COR-L47 (cell line): Measurements from ENCODE around the gene ILRUN.
A peak's percentile ranks its signal among the peaks of the same experiment; 100 is the strongest.
"Not testable (repeated sequence)": the region's sequence is repeated elsewhere in the genome, so short reads cannot be mapped to it uniquely, and the experiment has no call there.

Source experiments
- DNase-seq: peaks from one replicate; lab custom pipeline; 2025; lab: John Stamatoyannopoulos, UW

ILRUN gene

DNA sequence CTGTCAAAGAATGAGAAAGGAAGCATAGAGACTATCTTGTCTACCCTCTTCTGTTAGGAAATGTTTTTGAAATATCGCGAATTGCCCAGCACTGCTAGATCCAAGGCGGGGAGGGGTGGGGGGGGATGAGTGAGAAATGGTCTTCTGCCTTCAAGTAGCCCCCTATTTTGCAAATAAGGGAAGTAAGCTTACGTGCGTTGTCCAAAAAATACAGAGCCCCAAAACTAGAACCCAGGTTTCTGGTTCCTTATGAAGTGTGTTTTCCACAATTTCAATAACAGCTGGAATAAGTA, 923 bp upstream of the ILRUN start:
- DNase-seq = no peak

DNA sequence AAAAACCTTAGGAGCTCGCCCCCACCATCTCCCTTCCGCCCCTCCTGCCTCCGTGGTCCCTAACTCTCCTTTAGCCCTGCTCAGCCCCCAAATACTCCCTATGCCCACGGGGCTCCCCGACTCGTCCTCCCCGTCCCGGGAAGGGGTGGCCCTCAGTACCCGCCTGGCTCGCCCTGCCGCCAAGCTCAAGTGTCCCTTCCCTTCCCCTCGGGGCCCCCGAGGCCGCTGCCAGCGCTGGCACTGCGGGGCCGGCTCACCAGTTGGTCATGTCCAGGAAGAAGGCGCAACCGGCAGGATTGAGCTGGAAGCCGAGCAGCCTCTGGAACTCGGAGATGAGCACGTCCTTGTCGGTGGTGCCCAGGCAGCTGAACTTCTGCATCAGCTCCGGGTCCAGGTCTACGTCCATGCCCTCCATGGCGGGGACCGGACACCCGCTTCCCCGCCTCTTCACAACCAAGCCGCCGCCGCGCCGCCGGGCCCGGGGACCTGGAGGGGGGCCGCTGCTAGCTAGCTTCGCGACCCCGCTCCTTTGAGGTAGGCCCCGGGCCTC, 303 bp downstream of the ILRUN start:
- DNase-seq = peak; percentile 31

DNA sequence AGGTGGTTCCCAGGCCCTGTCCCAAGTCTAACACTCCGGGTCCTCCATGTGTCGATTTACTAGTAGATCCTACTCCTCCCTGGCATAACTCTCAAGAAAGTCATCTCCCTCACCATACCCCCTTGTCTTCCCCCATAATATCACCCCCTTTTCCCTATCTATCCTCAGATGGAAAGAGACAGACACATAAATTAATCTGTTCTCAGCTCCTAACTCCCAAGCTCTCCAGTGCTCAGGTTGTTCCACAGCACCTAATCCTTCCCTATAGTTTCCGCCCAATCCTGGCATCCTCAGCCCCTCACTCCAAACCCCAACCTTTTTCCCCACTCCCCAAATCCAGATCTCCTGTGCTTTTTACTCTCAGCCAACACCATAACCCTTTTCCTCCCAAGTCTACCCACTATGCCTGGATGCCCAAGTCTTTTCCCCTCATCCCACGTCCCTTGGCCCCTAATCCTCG, 808 bp downstream of the ILRUN start:
- DNase-seq = no peak

DNA sequence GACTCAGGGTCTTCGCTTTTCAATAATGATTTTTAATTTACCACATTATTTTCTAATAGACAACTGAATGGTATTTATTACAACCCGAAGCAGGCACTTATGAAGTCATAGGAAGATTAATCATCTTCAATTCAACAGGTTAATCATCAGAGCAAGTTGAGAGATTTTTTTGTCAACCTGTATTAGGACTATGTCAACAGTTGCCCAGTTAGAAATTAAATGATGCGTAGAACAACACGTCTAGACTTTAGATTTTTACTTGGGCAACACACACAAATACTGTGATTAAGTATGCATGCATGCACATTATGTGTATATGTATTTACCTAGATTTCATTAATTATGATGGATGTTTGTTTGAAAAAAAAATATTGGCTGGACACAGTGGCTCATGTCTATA, 4.3 kb downstream of the ILRUN start:
- DNase-seq = no peak

DNA sequence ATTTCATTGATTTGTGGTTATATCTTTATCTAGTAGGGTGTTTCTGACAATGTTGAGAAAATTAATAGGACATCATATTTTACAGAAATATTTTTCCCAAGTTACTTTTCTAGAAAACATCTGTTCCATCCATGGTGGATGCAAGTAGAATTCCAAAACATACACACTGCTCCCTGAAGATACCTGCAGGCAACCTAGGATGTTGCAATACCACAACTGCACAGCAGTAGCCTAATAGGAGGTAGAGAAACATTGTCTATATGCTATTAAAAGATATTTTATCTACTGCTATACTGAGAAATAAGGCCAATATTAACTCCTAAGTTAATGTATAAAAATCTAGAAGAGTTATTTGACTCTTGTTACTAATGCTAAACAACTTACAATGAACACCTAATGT, 6.8 kb downstream of the ILRUN start:
- DNase-seq = no peak

DNA sequence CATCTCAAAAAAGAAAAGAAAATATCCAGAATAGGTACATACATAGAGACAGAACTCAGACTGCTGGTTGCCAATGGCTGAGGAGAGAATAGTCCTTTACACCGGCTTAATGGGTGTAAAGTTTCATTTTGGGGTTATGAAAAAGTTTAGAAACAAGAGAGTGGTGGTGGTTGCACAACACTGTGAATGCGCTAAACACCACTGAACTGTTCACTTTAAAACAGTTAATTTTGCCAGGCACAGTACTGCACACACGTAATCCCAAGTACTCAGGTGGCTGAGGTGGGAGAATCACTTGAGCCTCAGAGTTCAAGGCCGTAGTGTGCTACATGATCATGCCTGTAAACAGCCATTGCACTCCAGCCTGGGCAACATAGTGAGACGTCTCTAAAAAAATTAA, 7.6 kb downstream of the ILRUN start:
- DNase-seq = no peak

DNA sequence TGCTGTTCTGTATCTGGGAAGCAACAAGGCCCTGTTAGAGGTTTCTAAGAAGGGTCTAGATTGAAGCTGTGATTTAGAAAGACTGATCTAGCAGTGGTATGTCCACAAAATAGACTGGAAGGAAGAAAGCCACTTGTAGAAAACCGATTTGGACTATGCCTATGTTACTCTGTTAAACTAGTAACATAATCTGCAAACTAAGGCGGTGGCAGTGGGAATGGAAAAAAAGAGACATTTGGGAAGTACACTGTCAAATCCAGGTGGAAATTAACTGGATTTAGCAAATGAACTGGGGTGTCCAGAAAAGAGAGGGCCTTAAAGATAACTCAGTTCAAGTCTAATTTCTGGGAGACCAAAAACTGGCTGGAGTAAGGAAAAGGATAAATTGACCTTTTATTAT, 11.6 kb downstream of the ILRUN start:
- no peak for DNase-seq

DNA sequence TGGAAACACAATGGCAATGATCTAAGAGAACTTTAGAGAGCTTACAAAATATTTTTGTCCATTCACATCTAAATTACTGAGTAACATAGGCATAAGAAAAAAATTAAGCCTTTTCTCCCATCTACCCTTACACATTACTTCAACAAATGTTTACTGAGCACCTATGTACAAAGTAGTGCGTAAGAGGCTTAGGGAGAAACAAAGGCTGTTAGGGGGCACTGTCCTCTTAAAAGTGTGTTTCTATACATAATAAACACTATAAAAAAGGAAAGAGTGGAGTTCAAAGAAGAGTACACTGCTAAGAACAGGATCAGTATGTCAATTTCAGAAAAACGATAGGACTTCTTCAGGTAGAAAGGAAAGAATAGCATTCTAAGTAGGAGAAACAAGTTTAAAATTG, 12.2 kb downstream of the ILRUN start:
- DNase-seq = no peak

DNA sequence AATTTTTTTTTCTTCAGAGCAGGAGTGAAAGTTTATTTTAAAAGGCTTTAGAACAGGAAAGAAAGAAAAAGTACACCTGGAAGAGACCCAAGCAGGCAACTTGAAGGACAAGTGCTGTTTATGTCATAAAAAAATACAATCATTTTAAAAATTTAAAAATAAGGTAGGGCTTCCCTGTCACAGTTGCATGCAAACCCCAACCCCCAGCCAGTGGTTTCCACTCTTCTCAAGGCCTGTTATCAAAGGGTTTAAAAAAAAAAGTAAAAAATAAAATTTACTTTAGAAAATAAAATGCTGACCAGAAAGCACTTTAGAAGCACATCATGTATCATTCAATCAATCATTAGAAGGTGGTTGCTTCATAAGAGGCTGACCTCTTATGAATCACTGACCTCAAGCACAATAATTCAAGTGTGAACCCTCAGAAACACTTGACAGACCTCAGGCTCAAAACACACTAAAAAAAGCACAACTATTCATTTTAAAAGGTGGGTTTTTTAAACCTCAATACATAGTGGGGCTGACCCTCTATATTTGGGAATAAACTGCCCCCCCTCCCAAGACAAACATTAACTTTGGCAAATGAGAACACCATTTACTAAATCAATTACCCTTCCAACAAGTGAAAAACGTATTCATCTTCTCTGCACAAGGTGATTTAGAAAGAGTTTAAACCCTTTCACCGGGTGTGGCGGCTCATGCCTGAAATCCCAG, 15.6 kb downstream of the ILRUN start:
- DNase-seq = no peak

DNA sequence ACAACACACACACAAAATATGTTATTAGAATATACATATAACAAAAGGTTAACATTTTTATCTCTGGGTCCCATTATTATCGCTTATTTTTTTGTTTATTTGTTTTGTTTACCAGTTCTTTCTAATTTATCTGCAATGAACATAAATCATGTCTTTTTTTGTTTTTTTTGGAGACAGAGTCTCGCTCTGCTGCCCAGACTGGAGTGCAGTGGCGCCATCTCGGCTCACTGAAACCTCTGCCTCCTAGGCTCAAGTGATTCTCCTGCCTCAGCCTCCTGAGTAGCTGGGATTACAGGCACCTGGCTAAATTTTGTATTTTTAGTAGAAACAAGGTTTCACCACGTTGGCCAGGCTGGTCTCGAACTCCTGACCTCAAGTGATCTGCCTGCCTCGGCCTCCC, 16.3 kb downstream of the ILRUN start:
- not testable (repeated sequence) for DNase-seq

DNA sequence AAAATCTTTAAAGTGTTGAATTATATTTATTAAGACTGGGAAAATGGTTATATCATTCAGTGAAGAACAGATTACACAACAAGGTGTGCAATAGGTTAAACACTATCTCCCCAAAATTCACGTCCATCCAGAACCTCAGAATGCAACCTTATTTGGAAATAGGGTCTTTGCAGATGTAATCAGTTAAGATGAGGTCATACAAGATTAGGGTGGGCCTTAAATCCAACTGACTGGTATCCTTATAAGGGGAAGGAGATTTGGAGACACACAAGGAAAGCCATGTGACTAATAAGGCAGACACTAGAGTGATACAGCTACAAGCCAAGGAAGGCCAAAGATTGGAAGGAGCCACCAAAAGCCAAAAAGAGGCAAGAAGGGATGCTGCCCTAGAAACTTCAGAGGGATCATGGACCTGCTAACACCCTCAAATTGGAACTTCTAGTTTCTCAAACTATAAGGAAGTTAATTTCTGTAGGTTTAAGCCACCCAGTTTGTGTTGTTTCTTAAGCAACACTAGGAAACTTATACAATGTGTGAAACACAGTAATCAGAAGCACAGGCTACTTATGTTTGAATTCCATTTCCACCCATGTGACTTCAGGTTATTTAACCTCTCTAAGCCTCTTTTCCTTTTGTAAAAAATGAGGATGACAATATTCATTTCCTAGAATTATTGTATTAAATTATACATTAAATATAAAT, 16.9 kb downstream of the ILRUN start:
- no peak for DNase-seq

DNA sequence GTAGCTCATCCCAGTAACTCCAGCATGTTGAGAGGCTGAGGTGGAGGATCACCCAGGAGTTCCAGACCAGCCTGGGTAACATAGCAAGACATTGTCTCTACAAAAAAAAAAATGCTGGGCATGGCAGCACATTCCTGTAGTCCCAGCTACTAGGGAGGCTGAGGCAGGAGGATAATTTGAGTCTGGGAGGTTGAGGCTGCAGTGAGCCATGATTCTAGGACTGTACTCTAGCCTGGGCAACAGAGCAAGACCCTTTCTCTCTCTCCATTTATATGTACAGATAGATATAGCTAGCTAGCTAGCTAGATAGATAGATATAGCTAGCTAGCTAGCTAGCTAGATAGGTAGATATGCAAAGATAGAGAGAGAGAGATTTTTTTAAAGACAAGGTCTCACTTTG, 20.4 kb downstream of the ILRUN start:
- DNase-seq = no peak

DNA sequence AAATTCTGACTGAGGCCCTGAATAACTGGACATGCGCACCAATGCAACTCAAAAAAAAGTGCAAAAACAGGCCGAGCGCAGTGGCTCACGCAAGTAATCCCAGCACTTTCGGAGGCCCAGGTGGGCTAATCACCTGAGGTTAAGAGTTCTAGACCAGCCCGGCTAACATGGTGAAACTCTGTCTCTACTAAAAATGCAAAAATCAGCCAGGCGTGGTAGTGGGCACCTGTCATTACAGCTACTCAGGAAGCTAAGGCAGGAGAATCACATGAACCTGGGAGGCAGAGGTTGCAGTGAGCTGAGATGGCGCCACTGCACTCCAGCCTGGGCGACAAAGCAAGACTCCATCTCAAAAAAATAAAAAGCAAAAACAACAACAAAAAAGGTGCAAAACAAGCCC, 21.6 kb downstream of the ILRUN start:
- not testable (repeated sequence) for DNase-seq

DNA sequence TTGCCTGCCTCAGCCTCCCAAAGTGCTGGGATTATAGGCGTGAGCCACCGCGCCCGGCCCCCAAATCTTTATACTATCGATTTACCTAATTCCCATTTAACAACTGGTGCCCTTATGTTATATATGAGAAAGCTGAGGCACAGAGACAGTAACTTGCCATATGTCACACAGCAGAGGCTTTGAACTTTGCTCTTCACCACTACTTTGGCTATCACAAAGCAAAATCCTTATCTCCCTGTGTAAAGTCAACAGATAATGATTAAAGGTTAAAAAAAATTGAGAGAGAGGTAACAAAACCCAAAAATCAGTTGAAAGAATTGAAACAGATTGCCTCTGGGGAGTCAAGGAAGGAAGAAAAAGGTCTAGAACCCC, 22.3 kb downstream of the ILRUN start:
- no peak for DNase-seq

DNA sequence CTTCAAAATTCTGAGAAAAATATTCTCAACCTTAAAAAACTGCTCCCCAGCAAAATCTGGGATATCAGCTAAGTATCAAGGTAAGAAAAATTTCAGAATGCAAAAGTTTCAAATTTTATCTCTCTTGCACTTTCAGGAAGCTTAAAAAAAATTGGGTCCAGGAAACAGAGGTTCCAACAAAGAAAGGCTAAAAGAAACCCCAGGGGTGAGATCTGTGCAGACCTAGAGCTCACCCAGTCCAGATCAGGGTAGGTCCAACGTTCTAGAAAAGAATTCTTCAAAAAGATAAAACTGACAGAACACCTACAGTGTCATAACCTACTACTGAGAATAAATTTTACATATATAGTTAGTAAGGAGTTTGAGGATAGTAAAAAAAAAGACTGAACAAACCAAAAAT, 23.5 kb downstream of the ILRUN start:
- DNase-seq = no peak

DNA sequence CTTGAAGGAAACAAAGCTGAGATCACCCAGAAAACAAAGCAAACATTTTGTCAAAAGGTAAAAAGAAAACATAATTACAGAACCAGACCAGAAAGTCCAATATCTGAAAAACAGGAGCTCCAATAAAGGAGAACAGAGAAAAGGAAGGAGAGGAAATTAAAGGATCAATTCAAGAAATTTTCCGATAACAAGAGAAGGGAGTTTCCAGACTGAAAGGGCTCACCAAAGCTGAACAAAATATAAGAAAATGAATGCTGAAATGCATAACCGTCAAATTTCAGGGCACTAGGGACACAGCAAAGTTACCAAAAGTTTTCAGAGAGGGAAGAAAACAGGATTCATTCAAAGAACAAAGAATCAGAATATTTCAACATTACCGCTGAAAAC, 23.9 kb downstream of the ILRUN start:
- DNase-seq = no peak

DNA sequence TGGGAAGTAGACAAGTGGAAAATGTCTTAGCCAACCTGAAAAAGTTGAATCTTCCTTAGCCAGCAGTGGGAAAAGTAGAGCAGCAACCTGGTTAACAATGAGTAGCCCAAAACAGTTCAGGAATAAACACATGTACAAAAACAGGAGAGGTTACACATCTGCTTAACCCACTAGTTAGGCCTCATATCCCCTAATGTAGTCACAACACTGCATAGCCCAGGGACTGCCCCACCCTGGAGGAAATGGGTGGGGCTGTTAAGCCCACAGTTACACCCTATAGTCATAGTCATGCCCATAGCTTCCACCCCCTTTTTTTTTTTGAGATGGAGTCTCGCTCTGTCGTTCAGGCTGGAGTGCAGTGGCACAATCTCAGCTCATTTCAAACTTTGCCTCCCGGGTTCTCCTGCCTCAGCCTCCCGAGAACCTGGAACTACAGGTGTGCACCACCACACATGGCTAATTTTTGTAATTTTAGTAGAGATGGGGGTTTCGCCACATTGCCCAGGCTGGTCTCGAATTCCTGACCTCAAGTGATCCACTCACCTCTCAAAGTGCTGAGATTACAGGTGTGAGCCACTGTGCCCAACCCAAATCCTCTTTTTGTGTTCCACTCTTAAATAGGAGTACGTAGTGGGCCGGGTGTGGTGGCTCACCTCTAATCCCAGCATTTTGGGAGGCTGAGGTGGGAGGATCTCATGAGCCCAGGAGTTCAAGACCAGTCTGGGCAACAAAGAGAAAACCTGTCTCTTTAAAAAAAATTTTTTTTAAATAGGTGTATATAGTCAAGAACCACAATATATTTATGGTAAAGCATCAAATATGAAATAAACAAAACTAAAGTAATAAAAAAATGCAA, 24.5 kb downstream of the ILRUN start:
- DNase-seq = no peak

DNA sequence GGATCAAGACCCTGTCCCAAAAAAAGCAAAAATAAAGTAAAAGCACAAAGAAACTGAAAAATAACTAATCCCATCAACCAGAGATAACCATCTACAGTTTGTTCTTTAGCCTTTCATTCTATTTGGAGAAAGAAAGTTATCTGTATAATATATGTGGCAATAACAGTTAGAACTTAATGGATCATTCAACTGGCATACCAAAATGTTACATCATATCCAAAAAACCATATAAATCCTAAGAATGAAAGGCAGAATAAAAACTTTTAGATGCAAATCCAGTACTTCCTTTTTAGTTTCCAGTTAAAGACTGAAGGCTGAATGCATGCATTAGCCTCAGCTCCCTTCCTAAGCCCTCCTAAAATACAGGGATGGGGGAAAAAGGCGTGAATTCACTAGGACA, 25.2 kb downstream of the ILRUN start:
- DNase-seq = no peak

DNA sequence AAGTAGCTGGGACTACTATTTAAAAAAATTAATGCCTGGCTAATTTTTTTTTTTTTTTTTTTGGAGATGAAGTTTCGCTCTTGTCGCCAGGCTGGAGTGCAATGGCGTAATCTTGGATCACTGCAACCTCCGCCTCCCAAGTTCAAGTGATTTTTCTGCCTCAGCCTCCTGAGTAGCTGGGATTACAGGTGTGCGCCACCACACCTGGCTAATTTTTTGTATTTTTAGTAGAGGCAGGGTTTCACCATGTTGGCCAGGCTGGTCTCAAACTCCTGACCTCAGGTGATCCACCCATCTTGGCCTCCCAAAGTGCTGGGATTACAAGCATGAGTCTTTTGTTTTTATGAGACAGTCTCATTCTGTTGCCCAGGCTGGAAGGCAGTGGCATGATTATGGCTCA, 27.8 kb downstream of the ILRUN start:
- not testable (repeated sequence) for DNase-seq

DNA sequence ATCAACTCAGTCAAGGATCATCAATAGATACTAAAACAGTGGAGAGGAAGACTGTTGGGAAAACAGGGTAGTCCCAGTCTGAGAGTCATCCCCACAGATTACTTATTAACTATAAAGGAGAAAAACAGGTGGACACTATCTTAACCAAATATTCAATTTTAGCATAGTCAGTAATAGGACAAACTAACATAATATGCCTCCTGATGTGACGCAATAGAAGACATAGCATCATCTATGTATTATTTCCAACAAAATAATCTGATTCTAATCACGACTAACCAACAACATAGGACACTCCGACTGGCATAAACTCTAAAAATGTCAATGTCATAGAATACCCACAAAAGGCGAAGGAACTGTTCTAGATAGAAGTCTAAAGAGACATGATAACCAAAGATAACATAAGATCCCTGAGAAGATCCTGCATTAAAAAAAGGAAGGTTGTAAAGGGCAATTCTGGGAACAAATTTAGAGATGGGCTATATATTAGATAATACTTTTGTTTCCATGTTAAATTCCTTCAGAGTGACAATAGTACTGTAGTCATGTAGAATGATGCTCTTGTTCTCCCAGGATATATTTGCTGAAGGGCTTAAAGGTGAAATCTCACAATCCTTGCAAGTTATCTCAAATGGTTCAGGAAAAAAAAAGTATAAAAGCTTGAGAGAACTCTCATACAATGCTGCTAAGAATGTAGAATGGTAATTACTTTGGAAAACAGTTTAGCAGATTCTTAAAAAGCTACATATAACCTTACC, 28.9 kb downstream of the ILRUN start:
- no peak for DNase-seq

DNA sequence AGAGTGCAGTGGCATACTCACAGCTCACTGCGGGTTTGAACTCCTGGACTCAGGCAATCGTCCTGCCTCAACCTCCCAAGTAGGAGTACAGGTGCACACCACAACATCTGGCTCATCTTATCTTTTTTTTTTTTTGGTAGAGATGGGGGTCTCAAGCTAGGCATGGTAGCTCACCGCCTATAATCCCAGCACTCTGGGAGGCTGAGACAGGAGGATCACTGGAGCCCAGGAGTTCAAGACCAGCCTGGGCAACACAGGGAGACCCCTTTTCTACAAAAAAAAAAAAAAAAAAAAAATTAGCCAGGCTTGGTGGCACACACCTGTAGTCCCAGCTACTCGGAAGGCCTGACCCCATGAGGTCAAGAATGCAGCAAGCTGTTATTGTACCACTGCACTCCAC, 31.5 kb downstream of the ILRUN start:
- no peak for DNase-seq
